ENCODE measurements around the gene KNCN.

The KNCN gene

GRCh38 chr1:46546210-46546609 is 5.2 kb downstream of the KNCN start:
- no peaks in the 10 kb centered on the region for H3K9me3 ChIP-seq (ENCODE audit: control insufficient read depth, low read length)
- no peak overlapping the region for H3K27ac ChIP-seq (ENCODE audit: insufficient read depth, low read length, poor library complexity, severe bottlenecking)
- H3K4me1 ChIP-seq (ENCODE audit: control insufficient read depth, insufficient read depth, low read length, poor library complexity, severe bottlenecking) = peaks cover 15% of the 10 kb centered on the region
- H3K27me3 ChIP-seq (replicated peaks; ENCODE audit: control insufficient read depth, insufficient read depth, low read length, poor library complexity, severe bottlenecking) = peaks cover 34% of the 10 kb centered on the region
- H3K4me3 ChIP-seq (ENCODE audit: insufficient read depth, low read depth, low read length, poor library complexity, severe bottlenecking) = no peak overlapping the region
- DNase-seq = no peak
- no peaks in the 10 kb centered on the region for H3K36me3 ChIP-seq (ENCODE audit: control insufficient read depth, insufficient read depth, low read length)

DNA sequence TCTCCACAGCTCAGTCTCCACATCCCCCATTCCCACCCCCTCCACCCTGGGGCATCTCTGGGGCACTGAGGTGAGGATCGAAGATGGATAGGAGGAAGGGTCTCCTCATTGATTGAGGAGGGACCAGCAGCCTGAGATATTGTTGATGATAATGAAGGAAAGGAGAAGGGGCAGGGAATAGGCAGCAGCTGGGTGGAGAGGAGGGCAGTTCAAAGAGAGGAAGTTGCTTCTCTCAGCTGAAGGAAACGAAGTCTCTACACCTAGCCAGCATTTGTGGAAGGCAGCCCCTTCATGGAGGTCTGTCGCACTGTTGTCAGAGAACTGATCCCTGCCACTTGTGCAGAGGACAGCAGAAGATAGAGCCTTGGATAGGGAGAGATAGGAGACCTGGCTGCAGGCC is 5.7 kb downstream of the KNCN start:
- no peak for DNase-seq
- no peak overlapping the region for H3K4me3 ChIP-seq (ENCODE audit: insufficient read depth, low read depth, low read length, poor library complexity, severe bottlenecking)
- H3K36me3 ChIP-seq (ENCODE audit: control insufficient read depth, insufficient read depth, low read length) = no peaks in the 10 kb centered on the region
- H3K9me3 ChIP-seq (ENCODE audit: control insufficient read depth, low read length) = no peaks in the 10 kb centered on the region
- peaks cover 15% of the 10 kb centered on the region for H3K4me1 ChIP-seq (ENCODE audit: control insufficient read depth, insufficient read depth, low read length, poor library complexity, severe bottlenecking)
- no peak overlapping the region for H3K27ac ChIP-seq (ENCODE audit: insufficient read depth, low read length, poor library complexity, severe bottlenecking)
- peaks cover 34% of the 10 kb centered on the region for H3K27me3 ChIP-seq (replicated peaks; ENCODE audit: control insufficient read depth, insufficient read depth, low read length, poor library complexity, severe bottlenecking)

- H3K36me3 ChIP-seq (ENCODE audit: control insufficient read depth, insufficient read depth, low read length) = no peaks in the 10 kb centered on the region
- H3K4me1 ChIP-seq (ENCODE audit: control insufficient read depth, insufficient read depth, low read length, poor library complexity, severe bottlenecking) = peaks cover 9% of the 10 kb centered on the region
- H3K27ac ChIP-seq (ENCODE audit: insufficient read depth, low read length, poor library complexity, severe bottlenecking) = no peak overlapping the region
- H3K9me3 ChIP-seq (ENCODE audit: control insufficient read depth, low read length) = no peaks in the 10 kb centered on the region
- DNase-seq = no peak
- H3K4me3 ChIP-seq (ENCODE audit: insufficient read depth, low read depth, low read length, poor library complexity, severe bottlenecking) = no peak overlapping the region
- peaks cover 34% of the 10 kb centered on the region for H3K27me3 ChIP-seq (replicated peaks; ENCODE audit: control insufficient read depth, insufficient read depth, low read length, poor library complexity, severe bottlenecking)
These were observed 6.7 kb downstream of the KNCN start for GRCh38 chr1:46544561-46545240.

- peaks cover 34% of the 10 kb centered on the region for H3K27me3 ChIP-seq (replicated peaks; ENCODE audit: control insufficient read depth, insufficient read depth, low read length, poor library complexity, severe bottlenecking)
- DNase-seq = no peak
These were observed 7.5 kb downstream of the KNCN start for GRCh38 chr1:46543761-46544560.

GRCh38 chr1:46543382-46543760 is 8.1 kb downstream of the KNCN start:
- H3K27ac ChIP-seq (ENCODE audit: insufficient read depth, low read length, poor library complexity, severe bottlenecking) = no peak overlapping the region
- peaks cover 34% of the 10 kb centered on the region for H3K27me3 ChIP-seq (replicated peaks; ENCODE audit: control insufficient read depth, insufficient read depth, low read length, poor library complexity, severe bottlenecking)
- H3K36me3 ChIP-seq (ENCODE audit: control insufficient read depth, insufficient read depth, low read length) = no peaks in the 10 kb centered on the region
- no peaks in the 10 kb centered on the region for H3K9me3 ChIP-seq (ENCODE audit: control insufficient read depth, low read length)
- no peak overlapping the region for H3K4me3 ChIP-seq (ENCODE audit: insufficient read depth, low read depth, low read length, poor library complexity, severe bottlenecking)
- H3K4me1 ChIP-seq (ENCODE audit: control insufficient read depth, insufficient read depth, low read length, poor library complexity, severe bottlenecking) = peaks cover 4% of the 10 kb centered on the region
- no peak for DNase-seq

More at GRCh38 chr1:46543761-46544560, 7.5 kb downstream of the KNCN start:
- H3K4me1 ChIP-seq (ENCODE audit: control insufficient read depth, insufficient read depth, low read length, poor library complexity, severe bottlenecking) = peaks cover 4% of the 10 kb centered on the region
- no peaks in the 10 kb centered on the region for H3K9me3 ChIP-seq (ENCODE audit: control insufficient read depth, low read length)
- no peaks in the 10 kb centered on the region for H3K36me3 ChIP-seq (ENCODE audit: control insufficient read depth, insufficient read depth, low read length)
- no peak overlapping the region for H3K4me3 ChIP-seq (ENCODE audit: insufficient read depth, low read depth, low read length, poor library complexity, severe bottlenecking)
- H3K27ac ChIP-seq (ENCODE audit: insufficient read depth, low read length, poor library complexity, severe bottlenecking) = no peak overlapping the region

DNA sequence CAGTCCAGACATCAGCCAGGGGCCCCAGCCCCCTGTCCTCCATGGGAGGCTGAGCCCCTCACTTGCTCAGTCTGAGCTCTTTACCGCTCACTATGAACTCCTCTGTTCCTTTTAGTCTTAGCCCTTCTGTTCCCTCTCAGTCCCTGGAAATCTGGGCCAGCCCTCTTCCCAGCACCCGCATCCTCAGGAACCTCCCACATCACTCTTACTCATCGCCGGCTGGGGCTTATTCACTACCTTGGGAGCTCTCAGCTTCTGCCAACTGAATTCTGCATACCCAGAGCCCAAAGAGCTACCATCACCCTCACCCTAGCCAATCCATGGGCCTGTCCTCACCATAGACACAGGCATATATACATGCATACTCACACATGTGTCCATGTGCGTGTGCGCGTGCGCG is 11.5 kb downstream of the KNCN start:
- no peak for DNase-seq
- Histone ChIP-seq H3K27me3 (replicated peaks; ENCODE audit: control insufficient read depth, insufficient read depth, low read length, poor library complexity, severe bottlenecking) (peaks cover 17% of the 10 kb centered on the region), H3K36me3 (ENCODE audit: control insufficient read depth, insufficient read depth, low read length) (no peaks in the 10 kb centered on the region)

GRCh38 chr1:46538147-46538546 is 13.3 kb downstream of the KNCN start:
- peaks cover 3% of the 10 kb centered on the region for H3K4me1 ChIP-seq (ENCODE audit: control insufficient read depth, insufficient read depth, low read length, poor library complexity, severe bottlenecking)
- no peaks in the 10 kb centered on the region for H3K27me3 ChIP-seq (replicated peaks; ENCODE audit: control insufficient read depth, insufficient read depth, low read length, poor library complexity, severe bottlenecking)
- no peak for DNase-seq
- no peak overlapping the region for H3K4me3 ChIP-seq (ENCODE audit: insufficient read depth, low read depth, low read length, poor library complexity, severe bottlenecking)
- no peaks in the 10 kb centered on the region for H3K36me3 ChIP-seq (ENCODE audit: control insufficient read depth, insufficient read depth, low read length)
- H3K27ac ChIP-seq (ENCODE audit: insufficient read depth, low read length, poor library complexity, severe bottlenecking) = no peak overlapping the region
- no peaks in the 10 kb centered on the region for H3K9me3 ChIP-seq (ENCODE audit: control insufficient read depth, low read length)

More for the DNA sequence above, 11.5 kb downstream of the KNCN start:
- Histone ChIP-seq H3K4me3 (ENCODE audit: insufficient read depth, low read depth, low read length, poor library complexity, severe bottlenecking) (no peak overlapping the region), H3K27ac (ENCODE audit: insufficient read depth, low read length, poor library complexity, severe bottlenecking) (no peak overlapping the region), H3K4me1 (ENCODE audit: control insufficient read depth, insufficient read depth, low read length, poor library complexity, severe bottlenecking) (peaks cover 3% of the 10 kb centered on the region), H3K9me3 (ENCODE audit: control insufficient read depth, low read length) (no peaks in the 10 kb centered on the region)

DNA sequence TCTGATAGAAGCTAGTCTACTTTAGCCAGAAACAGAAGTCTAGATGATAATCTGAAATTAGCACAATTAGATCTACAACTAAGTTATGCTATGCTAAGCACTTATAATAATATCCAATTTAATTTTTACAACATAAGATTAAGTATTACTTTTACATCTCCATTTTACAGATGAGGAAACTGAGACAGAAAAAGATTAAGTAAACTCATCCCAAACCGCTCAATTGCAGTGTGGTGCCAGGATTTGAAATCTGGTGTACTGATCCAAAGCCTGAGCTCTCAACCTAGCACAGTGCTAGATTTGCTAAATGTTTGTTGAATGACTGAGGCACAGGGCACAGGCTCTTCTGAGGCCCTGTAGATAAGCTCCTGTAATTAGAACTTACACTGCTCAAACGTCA is 13.8 kb downstream of the KNCN start:
- no peaks in the 10 kb centered on the region for H3K36me3 ChIP-seq (ENCODE audit: control insufficient read depth, insufficient read depth, low read length)
- no peak overlapping the region for H3K27ac ChIP-seq (ENCODE audit: insufficient read depth, low read length, poor library complexity, severe bottlenecking)
- no peak overlapping the region for H3K4me3 ChIP-seq (ENCODE audit: insufficient read depth, low read depth, low read length, poor library complexity, severe bottlenecking)
- no peak for DNase-seq
- no peaks in the 10 kb centered on the region for H3K27me3 ChIP-seq (replicated peaks; ENCODE audit: control insufficient read depth, insufficient read depth, low read length, poor library complexity, severe bottlenecking)
- H3K9me3 ChIP-seq (ENCODE audit: control insufficient read depth, low read length) = no peaks in the 10 kb centered on the region
- H3K4me1 ChIP-seq (ENCODE audit: control insufficient read depth, insufficient read depth, low read length, poor library complexity, severe bottlenecking) = peaks cover 3% of the 10 kb centered on the region

GRCh38 chr1:46536527-46536926 is 14.9 kb downstream of the KNCN start:
- Histone ChIP-seq H3K27ac (ENCODE audit: insufficient read depth, low read length, poor library complexity, severe bottlenecking) (no peak overlapping the region), H3K27me3 (replicated peaks; ENCODE audit: control insufficient read depth, insufficient read depth, low read length, poor library complexity, severe bottlenecking) (no peaks in the 10 kb centered on the region), H3K36me3 (ENCODE audit: control insufficient read depth, insufficient read depth, low read length) (no peaks in the 10 kb centered on the region), H3K4me3 (ENCODE audit: insufficient read depth, low read depth, low read length, poor library complexity, severe bottlenecking) (no peak overlapping the region), H3K9me3 (ENCODE audit: control insufficient read depth, low read length) (no peaks in the 10 kb centered on the region), H3K4me1 (ENCODE audit: control insufficient read depth, insufficient read depth, low read length, poor library complexity, severe bottlenecking) (peaks cover 3% of the 10 kb centered on the region)
- DNase-seq = no peak

DNA sequence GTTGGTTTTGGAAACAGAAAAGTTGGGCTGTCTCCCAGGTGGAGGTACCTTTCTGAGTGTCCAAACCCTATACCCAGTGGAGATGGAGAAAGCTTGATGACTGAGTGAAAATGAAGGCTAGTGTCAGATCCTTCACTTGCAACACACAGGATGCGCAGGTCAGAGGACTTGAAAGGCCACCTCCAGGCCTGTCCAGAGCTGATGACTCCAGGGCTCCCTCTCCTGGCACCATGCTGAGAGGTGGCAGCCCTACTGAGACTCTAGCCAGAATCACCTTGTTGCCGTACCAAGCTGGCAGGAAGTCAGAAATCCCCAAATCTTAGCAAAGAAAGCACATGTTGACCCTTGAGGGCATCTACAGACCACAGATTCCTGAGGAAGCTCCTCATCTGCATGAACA is 16.4 kb downstream of the KNCN start:
- no peaks in the 10 kb centered on the region for H3K27me3 ChIP-seq (replicated peaks; ENCODE audit: control insufficient read depth, insufficient read depth, low read length, poor library complexity, severe bottlenecking)
- no peak for DNase-seq
- no peaks in the 10 kb centered on the region for H3K9me3 ChIP-seq (ENCODE audit: control insufficient read depth, low read length)
- H3K27ac ChIP-seq (ENCODE audit: insufficient read depth, low read length, poor library complexity, severe bottlenecking) = no peak overlapping the region
- no peaks in the 10 kb centered on the region for H3K36me3 ChIP-seq (ENCODE audit: control insufficient read depth, insufficient read depth, low read length)
- H3K4me1 ChIP-seq (ENCODE audit: control insufficient read depth, insufficient read depth, low read length, poor library complexity, severe bottlenecking) = peaks cover 3% of the 10 kb centered on the region
- no peak overlapping the region for H3K4me3 ChIP-seq (ENCODE audit: insufficient read depth, low read depth, low read length, poor library complexity, severe bottlenecking)

Data from effector memory CD4-positive, alpha-beta T cell (primary cell).